Measurements from ENCODE around the gene INA.
A peak's percentile ranks its signal among the peaks of the same experiment; 100 is the strongest.
"Not testable (repeated sequence)": the region's sequence is repeated elsewhere in the genome, so short reads cannot be mapped to it uniquely, and the experiment has no call there.

Gene INA

DNA sequence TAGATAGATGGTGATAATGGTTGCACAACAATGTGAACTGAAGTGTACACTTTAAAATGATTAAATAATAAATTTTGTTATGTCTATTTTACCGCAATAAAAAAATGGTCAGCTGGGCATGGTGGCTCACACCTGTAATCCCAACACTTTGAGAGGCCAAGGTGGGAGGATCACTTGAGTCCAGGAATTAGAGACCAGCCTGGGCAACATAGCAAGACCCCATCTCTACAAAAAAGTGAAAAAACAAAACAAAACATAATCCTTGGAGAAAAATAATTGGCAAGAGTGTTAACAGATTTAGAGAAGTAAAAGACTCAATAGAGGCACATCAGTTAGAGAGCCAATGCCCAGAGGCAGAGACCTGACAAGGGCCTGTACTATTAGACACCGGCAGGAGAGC is 41.2 kb upstream of the INA start:
- in situ Hi-C loops (cut with HindIII; ENCODE audit: low sequenced_read_pairs): no loop called here
- TF ChIP-seq, protein P1, sequence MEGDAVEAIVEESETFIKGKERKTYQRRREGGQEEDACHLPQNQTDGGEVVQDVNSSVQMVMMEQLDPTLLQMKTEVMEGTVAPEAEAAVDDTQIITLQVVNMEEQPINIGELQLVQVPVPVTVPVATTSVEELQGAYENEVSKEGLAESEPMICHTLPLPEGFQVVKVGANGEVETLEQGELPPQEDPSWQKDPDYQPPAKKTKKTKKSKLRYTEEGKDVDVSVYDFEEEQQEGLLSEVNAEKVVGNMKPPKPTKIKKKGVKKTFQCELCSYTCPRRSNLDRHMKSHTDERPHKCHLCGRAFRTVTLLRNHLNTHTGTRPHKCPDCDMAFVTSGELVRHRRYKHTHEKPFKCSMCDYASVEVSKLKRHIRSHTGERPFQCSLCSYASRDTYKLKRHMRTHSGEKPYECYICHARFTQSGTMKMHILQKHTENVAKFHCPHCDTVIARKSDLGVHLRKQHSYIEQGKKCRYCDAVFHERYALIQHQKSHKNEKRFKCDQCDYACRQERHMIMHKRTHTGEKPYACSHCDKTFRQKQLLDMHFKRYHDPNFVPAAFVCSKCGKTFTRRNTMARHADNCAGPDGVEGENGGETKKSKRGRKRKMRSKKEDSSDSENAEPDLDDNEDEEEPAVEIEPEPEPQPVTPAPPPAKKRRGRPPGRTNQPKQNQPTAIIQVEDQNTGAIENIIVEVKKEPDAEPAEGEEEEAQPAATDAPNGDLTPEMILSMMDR (IDR thresholded peaks at IDR 0.05; ENCODE audit: low read depth, low read length): no peak
- H3K4me3 ChIP-seq (ENCODE audit: low read depth, low read length): no peak overlapping the region
- DNase-seq (ENCODE audit: low read depth, low spot score): no peak

DNA sequence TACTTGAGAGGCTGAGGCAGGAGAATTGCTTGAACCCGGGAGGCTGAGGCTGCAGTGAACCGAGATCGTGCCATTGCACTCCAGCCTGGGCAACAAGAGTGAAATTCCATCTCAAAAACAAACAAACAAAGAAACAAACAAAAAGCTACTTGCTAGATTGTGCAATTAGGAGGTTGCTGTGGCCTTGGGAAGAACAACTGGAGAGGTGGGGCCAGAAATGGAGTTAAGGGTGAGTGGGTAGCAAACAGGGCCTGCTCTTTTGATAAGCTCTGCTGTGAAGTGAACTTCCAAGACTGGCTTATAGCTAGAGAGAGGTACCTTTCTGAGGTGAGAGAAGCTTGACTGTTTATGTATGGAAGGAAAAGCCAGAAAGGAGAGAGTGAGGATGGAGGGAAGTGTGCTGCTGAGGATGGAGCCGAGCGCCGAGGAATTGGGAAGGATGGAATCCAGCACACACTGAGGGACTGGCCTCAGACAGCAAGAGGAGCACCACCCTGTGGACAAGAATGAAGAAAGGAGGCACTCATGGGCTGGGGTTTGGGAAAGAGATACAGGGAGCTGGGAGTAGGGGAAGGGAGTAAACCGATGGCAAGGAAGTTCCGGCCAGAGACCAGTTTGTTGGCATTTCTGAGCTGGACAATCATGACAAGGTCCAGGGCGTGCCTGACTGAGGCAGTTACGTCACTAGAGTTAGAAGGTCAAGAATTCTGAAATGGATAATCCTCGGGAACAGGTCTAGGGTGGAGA is 38.3 kb upstream of the INA start:
- in situ Hi-C loops (cut with HindIII; ENCODE audit: low sequenced_read_pairs): no loop called here
- H3K4me3 ChIP-seq (ENCODE audit: low read depth, low read length): no peak overlapping the region
- no peak for DNase-seq (ENCODE audit: low read depth, low spot score)
- TF ChIP-seq, protein P1 (IDR thresholded peaks at IDR 0.05; ENCODE audit: low read depth, low read length): no peak

DNA sequence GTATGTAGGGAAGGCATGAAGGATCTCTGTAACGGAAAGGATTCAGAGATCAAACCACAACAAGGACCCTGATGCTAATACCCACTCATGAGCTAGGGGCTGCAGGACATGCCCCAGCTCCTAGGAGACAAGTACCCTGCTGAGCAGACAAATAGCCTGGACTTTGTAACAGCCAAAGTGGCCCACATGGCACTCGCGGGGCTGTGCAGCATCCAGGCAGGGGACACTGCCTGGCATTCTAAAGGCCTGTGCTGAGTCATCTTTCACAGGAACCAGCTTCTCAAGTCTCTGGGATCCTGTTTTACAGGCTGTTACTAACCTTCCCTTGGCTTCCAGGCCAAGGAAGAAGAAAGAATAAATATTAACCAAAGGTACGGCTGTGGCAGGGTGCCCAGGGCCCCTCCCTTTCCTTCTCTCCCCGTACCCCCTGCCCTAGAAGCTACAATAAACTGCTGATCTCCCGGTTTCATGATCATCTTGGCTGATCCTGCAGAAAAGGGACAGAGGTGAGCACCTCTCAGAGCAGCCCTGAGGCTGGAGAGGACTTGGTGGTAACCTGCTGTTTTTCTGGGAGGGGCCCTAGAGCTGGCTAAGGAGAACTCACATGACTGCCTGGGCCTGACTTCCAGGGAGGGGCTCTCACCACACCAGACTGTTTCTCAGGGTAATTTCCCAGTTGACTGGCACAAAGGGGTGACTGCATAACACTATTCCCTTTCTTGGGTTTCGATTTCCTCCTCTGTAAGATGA is 35.5 kb upstream of the INA start:
- in situ Hi-C loops (cut with HindIII; ENCODE audit: low sequenced_read_pairs): no loop called here

DNA sequence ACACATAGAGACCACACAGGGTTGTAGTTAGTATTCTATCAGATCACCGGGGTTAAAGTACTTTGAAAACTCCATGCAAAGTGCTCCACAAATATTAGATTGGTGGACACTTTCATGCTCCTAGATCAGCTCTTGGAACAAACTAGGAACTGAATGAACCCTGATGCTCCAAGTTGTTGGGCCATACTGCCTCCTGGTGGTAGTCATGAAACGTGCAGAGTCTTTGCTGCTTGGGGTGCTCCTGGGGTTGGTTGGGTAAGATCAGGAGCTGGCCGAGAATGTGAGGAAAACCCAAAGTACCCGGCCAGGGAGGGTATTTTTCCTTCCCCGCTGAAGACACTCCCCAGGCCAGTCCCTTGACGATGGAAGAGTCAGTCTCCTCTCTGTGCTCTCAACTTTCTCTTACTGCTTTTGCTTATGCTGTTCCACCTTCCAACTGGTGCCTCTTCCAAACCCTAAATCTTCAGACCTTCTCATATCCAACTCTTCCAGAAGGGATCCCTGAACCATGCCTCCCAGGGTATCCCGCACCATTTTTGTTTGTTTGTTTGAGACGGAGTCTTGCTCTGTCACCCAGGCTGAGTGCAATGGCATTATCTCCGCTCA is 32.2 kb upstream of the INA start:
- no peak overlapping the region for H3K4me3 ChIP-seq (ENCODE audit: low read depth, low read length)
- in situ Hi-C loops (cut with HindIII; ENCODE audit: low sequenced_read_pairs): no loop called here
- TF ChIP-seq, protein P1 (IDR thresholded peaks at IDR 0.05; ENCODE audit: low read depth, low read length): peak; percentile 96
- DNase-seq (ENCODE audit: low read depth, low spot score): peak; percentile 80

More for the DNA sequence above, 35.5 kb upstream of the INA start:
- no peak overlapping the region for H3K4me3 ChIP-seq (ENCODE audit: low read depth, low read length)
- TF ChIP-seq, protein P1 (IDR thresholded peaks at IDR 0.05; ENCODE audit: low read depth, low read length): no peak
- peak; percentile 49 for DNase-seq (ENCODE audit: low read depth, low spot score)

DNA sequence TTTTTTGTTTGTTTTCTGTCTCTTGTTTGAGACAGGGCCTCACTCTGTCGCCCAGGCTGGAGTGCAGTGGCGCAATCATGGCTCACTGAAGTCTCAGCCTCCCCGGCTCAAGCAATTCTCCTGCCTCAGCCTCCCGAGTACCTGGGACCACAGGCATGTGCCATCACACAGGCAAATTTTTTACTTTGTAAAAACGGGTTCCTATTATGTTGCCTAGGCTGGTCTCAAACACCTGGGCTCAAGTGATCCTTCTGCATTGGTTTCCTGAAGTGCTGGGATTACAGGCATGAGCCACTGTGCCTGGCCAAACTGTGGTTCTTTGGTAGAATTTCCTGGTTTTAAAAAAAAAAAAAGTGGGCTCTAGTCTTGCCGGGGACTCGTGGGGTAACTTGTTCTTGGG is 31.4 kb upstream of the INA start, which contains the start of gene RPEL1:
Gene RPEL1, plus strand, starts transcription at position 301 of the 400 bp plus-strand sequence. CDS start 110 bp downstream, outside the sequence.
- in situ Hi-C loops (cut with HindIII; ENCODE audit: low sequenced_read_pairs); DNase-seq (ENCODE audit: low read depth, low spot score); H3K4me3 ChIP-seq (ENCODE audit: low read depth, low read length): not testable (repeated sequence)

DNA sequence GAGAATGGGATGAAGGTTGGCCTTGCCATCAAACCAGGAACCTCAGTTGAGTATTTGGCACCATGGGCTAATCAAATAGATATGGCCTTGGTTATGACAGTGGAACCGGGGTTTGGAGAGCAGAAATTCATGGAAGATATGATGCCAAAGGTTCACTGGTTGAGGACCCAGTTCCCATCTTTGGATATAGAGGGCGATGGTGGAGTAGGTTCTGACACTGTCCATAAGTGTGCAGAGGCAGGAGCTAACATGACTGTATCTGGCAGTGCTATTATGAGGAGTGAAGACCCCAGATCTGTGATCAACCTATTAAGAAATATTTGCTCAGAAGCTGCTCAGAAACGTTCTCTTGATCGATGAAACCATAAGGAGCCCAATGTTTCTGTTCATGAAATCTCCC is 30.6 kb upstream of the INA start:
- in situ Hi-C loops (cut with HindIII; ENCODE audit: low sequenced_read_pairs): no loop called here
- TF ChIP-seq, protein P1 (IDR thresholded peaks at IDR 0.05; ENCODE audit: low read depth, low read length): peak; percentile 15
- H3K4me3 ChIP-seq (ENCODE audit: low read depth, low read length): no peak overlapping the region
- DNase-seq (ENCODE audit: low read depth, low spot score): no peak
